Stimulated activated CD8-positive, alpha-beta memory T cell treated with anti-CD3 and anti-CD28 coated beads, Interleukin-7, amount 100 ng/mL, for 1 hour (primary cell): ENCODE results near the gene TRMT11.
"Not testable (repeated sequence)": the region's sequence is repeated elsewhere in the genome, so short reads cannot be mapped to it uniquely, and the experiment has no call there.

Experiments used
- DNase-seq, 2 donors: peaks; one replicate each; pipeline ENCODE4 v3.0.0-alpha.2; 2020; ENCODE audit warnings: low read depth in 2 of 2

The TRMT11 gene

GRCh38 chr6:126042001-126042419 is 55.7 kb downstream of the TRMT11 start:
- no peak for DNase-seq

- no peak for DNase-seq
Measured at GRCh38 chr6:126047648-126048047, 61.3 kb downstream of the TRMT11 start.

- DNase-seq, result no peak
Measured at GRCh38 chr6:126048635-126049034, 62.3 kb downstream of the TRMT11 start.

GRCh38 chr6:126050795-126051194 is 64.5 kb downstream of the TRMT11 start:
- DNase-seq, result no peak

GRCh38 chr6:126051791-126052190 is 65.5 kb downstream of the TRMT11 start:
- DNase-seq, result no peak

- DNase-seq, result no peak
Measured at GRCh38 chr6:126052485-126052884, 66.1 kb downstream of the TRMT11 start.

GRCh38 chr6:126054258-126054702 is 67.9 kb downstream of the TRMT11 start:
- DNase-seq, result no peak

- DNase-seq, result no peak
Measured at GRCh38 chr6:126054802-126055201, 68.5 kb downstream of the TRMT11 start.

- DNase-seq, result no peak
Measured at GRCh38 chr6:126055449-126055848, 69.1 kb downstream of the TRMT11 start.

GRCh38 chr6:126056355-126057004 is 70.1 kb downstream of the TRMT11 start:
- no peak for DNase-seq

GRCh38 chr6:126058085-126058484 is 71.7 kb downstream of the TRMT11 start:
- DNase-seq, result not testable (repeated sequence)

- DNase-seq, result no peak
Measured at GRCh38 chr6:126060400-126060799, 74.1 kb downstream of the TRMT11 start.

GRCh38 chr6:126063512-126064146 is 77.3 kb downstream of the TRMT11 start:
- DNase-seq, result no peak

GRCh38 chr6:126064257-126064747 is 78.0 kb downstream of the TRMT11 start:
- DNase-seq, result no peak

- DNase-seq, result no peak
Measured at GRCh38 chr6:126064748-126065401, 78.5 kb downstream of the TRMT11 start.

GRCh38 chr6:126066053-126067048 is 80.0 kb downstream of the TRMT11 start:
- DNase-seq, result no peak

- no peak for DNase-seq
Measured at GRCh38 chr6:126067073-126067472, 80.7 kb downstream of the TRMT11 start.

- no peak for DNase-seq
Measured at GRCh38 chr6:126069449-126069848, 83.1 kb downstream of the TRMT11 start.

- no peak for DNase-seq
Measured at GRCh38 chr6:126071000-126071647, 84.8 kb downstream of the TRMT11 start.

GRCh38 chr6:126072172-126072571 is 85.8 kb downstream of the TRMT11 start:
- DNase-seq, result no peak

GRCh38 chr6:126072834-126073233 is 86.5 kb downstream of the TRMT11 start:
- DNase-seq, result no peak
